K562 (cell line): ENCODE results near the gene ASIC3. TPM values are rescaled to one million over a fixed set of nuclear protein-coding genes. Genes with fewer than 3 reads are reported as not detected.
A peak's percentile ranks its signal among the peaks of the same experiment; 100 is the strongest.

ENCODE experiments used
- BDP1 ChIP-seq: IDR thresholded peaks from 3 replicates; pipeline ENCODE4 v1.6.1; 2011; ENCODE audit not compliant: insufficient read length, insufficient read depth
- CHD4 ChIP-seq: fragments of 200-600 bp; sonication (generic); IDR thresholded peaks from 3 replicates; pipeline ENCODE4 v1.6.1; 2012; ENCODE audit warnings: low read depth, mild to moderate bottlenecking, mixed read lengths, low read length, inconsistent platforms; ENCODE audit not compliant: insufficient read depth, insufficient replicate concordance, poor library complexity, severe bottlenecking
- FOXJ2 ChIP-seq: fragments of 200-800 bp; sonication (Bioruptor generic); IDR thresholded peaks from 2 replicates; pipeline ENCODE4 v1.6.1; 2016; ENCODE audit warnings: missing genetic modification characterization, missing compliant biosample characterization
- GTF2E2 ChIP-seq: fragments of 200-800 bp; sonication (Bioruptor generic); IDR thresholded peaks from 2 replicates; pipeline ENCODE4 v1.6.1; 2016; ENCODE audit warnings: missing genetic modification characterization, missing compliant biosample characterization
- HEY1 ChIP-seq: fragments of 250-450 bp; sonication (Bioruptor Pico); IDR thresholded peaks from 2 replicates; pipeline ENCODE4 v1.5.0; 2020; ENCODE audit warnings: mild to moderate bottlenecking, moderate library complexity, borderline replicate concordance
- HMGN3 ChIP-seq: IDR thresholded peaks from 2 replicates; pipeline ENCODE4 v1.6.1; 2011; ENCODE audit warnings: borderline replicate concordance, low read depth, mild to moderate bottlenecking, mixed read lengths, low read length; ENCODE audit not compliant: insufficient read length; ENCODE audit errors: extremely low read depth
- KLF13 ChIP-seq: fragments of 450-650 bp; IDR thresholded peaks from 2 replicates; pipeline ENCODE4 v1.6.1; 2016; ENCODE audit warnings: missing genetic modification characterization, low read depth, mild to moderate bottlenecking, missing compliant biosample characterization, moderate library complexity, borderline replicate concordance
- MAFF ChIP-seq: IDR thresholded peaks from 2 replicates; pipeline ENCODE4 v1.6.1; 2012; ENCODE audit warnings: low read length, improper control_type of control experiment
- POLR2A ChIP-seq: fragments of 450-650 bp; conservative IDR thresholded peaks from 2 replicates; pipeline ENCODE4 v1.6.1; 2016
- POLR2AphosphoS2 ChIP-seq: IDR thresholded peaks from 2 replicates; pipeline ENCODE4 v1.6.1; 2012; ENCODE audit warnings: low read length, improper control_type of control experiment
- PTTG1 ChIP-seq: fragments of 450-650 bp; IDR thresholded peaks from 2 replicates; pipeline ENCODE4 v1.6.1; 2016; ENCODE audit warnings: low read depth, mild to moderate bottlenecking, missing genetic modification characterization, missing compliant biosample characterization
- RBM39 ChIP-seq: fragments of 200-400 bp; formaldehyde crosslinking; optimal IDR thresholded peaks from 2 replicates; pipeline ENCODE3; 2018; ENCODE audit warnings: low read depth, low read length
- TCFL5 ChIP-seq: fragments of 250-450 bp; sonication (Bioruptor Pico); conservative IDR thresholded peaks from 2 replicates; pipeline ENCODE4 v1.6.1; 2021; ENCODE audit warnings: mild to moderate bottlenecking, moderate library complexity, matching md5 sums
- ZBTB17 ChIP-seq: fragments of 450-650 bp; formaldehyde crosslinking; IDR thresholded peaks from 2 replicates; pipeline ENCODE4 v1.4.0; 2020; ENCODE audit warnings: mild to moderate bottlenecking
- ZNF76 ChIP-seq: fragments of 250-450 bp; sonication (Bioruptor Pico); IDR thresholded peaks from 2 replicates; pipeline ENCODE4 v1.4.0; 2020; ENCODE audit warnings: mild to moderate bottlenecking, moderate library complexity, borderline replicate concordance
- polyA plus RNA-seq, 8 experiments: library from polyadenylated mRNA; depleted of rRNA in 4 of 8; stranded (reverse) in 5 of 8; unstranded in 3 of 8; fragments of >200 nt; fragmentation: Nextera tagmentation in 2 of 8; fragmentation: Illumina TruSeq in 1 of 8; extraction: Ambion mirVana in 2 of 8; extraction: Trizol in 1 of 8; gene quantifications; 2 replicates each; pipeline versions ENCODE4 v1.2.1 to v1.2.3, GENCODE V29; 2011 to 2014; ENCODE audit warnings: inconsistent platforms in 1 of 8, missing spikeins in 1 of 8
- total RNA-seq, 7 experiments: library from RNA; depleted of rRNA in 6 of 7; stranded (reverse); fragments of >200 nt in 6 of 7; fragmentation: Illumina TruSeq in 2 of 7; extraction: Trizol in 2 of 7; gene quantifications; 2 replicates each; pipeline versions ENCODE4 v1.2.1 to v1.2.3, GENCODE V29; 2011 to 2021; ENCODE audit warnings: low replicate concordance in 1 of 7
- TF ChIP-seq, protein P1 (sequence below): fragments of 250-450 bp; sonication (Bioruptor Pico); IDR thresholded peaks from 2 replicates; pipeline ENCODE4 v1.4.0; 2020; ENCODE audit warnings: mild to moderate bottlenecking, moderate library complexity
- TF ChIP-seq, protein P2 (sequence below): fragments of 200-400 bp; formaldehyde crosslinking; IDR thresholded peaks from 2 replicates; pipeline ENCODE4 v1.6.1; 2017; ENCODE audit warnings: mild to moderate bottlenecking, low read depth, low read length, moderate library complexity
- TF ChIP-seq, protein P3 (sequence below): fragments of 250-450 bp; sonication (Bioruptor Pico); IDR thresholded peaks from 2 replicates; pipeline ENCODE4 v1.5.1; 2021; ENCODE audit warnings: mild to moderate bottlenecking
- TF ChIP-seq, protein P4 (sequence below): sonication (generic); formaldehyde crosslinking; IDR thresholded peaks from 2 replicates; pipeline ENCODE4 v1.8.1; 2022; ENCODE audit warnings: missing genetic modification reagents

ASIC3 gene
- total and polyA plus RNA-seq, 9 of the 15 experiments (the other 6 are each of a cell fraction or from before 2014, with no cell fraction given): 0.11 to 5.0 (median 0.87) TPM

DNA sequence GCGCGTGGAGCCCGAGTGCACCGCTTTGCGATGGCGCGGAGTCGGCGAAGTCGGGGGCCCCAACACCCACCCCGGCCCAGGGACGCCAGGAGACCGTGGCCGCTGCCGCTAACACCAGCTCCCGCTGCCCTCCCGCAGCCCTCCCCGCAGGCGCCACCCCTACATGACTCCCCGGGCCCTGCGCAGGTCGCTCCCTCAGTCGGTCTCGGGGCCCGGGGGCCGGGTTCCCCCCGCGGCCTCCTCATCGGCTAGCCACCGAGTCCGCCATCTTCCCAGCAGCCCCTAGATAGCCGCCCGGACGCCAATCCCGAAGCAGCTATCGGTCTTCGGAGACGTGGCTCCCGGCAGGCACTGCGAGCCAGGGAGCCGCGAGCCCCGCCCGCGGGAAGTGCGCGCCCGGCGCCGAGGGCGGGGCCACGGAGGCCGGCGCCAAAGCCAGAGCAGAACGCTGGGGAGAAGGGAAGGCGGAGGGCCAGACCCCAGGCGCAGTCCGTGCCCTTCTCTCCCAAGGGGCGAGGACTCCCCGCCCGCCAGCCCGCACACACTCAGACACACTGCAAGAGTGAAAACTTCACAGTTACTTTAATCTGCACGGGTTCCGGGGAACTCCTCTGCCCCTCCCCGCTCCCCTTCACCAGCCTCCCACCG is 32.3 kb downstream of the ASIC3 start, which contains the start of gene FASTK (continued):
- TF ChIP-seq, protein P1, sequence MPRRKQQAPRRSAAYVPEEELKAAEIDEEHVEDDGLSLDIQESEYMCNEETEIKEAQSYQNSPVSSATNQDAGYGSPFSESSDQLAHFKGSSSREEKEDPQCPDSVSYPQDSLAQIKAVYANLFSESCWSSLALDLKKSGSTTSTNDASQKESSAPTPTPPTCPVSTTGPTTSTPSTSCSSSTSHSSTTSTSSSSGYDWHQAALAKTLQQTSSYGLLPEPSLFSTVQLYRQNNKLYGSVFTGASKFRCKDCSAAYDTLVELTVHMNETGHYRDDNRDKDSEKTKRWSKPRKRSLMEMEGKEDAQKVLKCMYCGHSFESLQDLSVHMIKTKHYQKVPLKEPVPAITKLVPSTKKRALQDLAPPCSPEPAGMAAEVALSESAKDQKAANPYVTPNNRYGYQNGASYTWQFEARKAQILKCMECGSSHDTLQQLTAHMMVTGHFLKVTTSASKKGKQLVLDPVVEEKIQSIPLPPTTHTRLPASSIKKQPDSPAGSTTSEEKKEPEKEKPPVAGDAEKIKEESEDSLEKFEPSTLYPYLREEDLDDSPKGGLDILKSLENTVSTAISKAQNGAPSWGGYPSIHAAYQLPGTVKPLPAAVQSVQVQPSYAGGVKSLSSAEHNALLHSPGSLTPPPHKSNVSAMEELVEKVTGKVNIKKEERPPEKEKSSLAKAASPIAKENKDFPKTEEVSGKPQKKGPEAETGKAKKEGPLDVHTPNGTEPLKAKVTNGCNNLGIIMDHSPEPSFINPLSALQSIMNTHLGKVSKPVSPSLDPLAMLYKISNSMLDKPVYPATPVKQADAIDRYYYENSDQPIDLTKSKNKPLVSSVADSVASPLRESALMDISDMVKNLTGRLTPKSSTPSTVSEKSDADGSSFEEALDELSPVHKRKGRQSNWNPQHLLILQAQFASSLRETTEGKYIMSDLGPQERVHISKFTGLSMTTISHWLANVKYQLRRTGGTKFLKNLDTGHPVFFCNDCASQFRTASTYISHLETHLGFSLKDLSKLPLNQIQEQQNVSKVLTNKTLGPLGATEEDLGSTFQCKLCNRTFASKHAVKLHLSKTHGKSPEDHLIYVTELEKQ: no peak
- TF ChIP-seq POLR2AphosphoS2 (0 out of 2 replicates have a peak, but pooled peaks have one; percentile 96), FOXJ2 (tag) (peak; percentile 15; the same call in 1 of the 2 replicates), ZNF76 (CRISPR knock-in tag) (peak; percentile 82; the same call in 1 of the 2 replicates), BDP1 (no peak), CHD4 (no peak), HEY1 (no peak), PTTG1 (tag) (no peak), POLR2A (peak; percentile 95), RBM39 (no peak), MAFF (no peak), KLF13 (tag) (no peak), GTF2E2 (tag) (peak; percentile 78), TCFL5 (CRISPR knock-in tag) (no peak), HMGN3 (peak; percentile 96), ZBTB17 (CRISPR knock-in tag) (peak; percentile 80)
- TF ChIP-seq, protein P2, sequence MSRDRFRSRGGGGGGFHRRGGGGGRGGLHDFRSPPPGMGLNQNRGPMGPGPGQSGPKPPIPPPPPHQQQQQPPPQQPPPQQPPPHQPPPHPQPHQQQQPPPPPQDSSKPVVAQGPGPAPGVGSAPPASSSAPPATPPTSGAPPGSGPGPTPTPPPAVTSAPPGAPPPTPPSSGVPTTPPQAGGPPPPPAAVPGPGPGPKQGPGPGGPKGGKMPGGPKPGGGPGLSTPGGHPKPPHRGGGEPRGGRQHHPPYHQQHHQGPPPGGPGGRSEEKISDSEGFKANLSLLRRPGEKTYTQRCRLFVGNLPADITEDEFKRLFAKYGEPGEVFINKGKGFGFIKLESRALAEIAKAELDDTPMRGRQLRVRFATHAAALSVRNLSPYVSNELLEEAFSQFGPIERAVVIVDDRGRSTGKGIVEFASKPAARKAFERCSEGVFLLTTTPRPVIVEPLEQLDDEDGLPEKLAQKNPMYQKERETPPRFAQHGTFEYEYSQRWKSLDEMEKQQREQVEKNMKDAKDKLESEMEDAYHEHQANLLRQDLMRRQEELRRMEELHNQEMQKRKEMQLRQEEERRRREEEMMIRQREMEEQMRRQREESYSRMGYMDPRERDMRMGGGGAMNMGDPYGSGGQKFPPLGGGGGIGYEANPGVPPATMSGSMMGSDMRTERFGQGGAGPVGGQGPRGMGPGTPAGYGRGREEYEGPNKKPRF: no peak
- TF ChIP-seq, protein P3, sequence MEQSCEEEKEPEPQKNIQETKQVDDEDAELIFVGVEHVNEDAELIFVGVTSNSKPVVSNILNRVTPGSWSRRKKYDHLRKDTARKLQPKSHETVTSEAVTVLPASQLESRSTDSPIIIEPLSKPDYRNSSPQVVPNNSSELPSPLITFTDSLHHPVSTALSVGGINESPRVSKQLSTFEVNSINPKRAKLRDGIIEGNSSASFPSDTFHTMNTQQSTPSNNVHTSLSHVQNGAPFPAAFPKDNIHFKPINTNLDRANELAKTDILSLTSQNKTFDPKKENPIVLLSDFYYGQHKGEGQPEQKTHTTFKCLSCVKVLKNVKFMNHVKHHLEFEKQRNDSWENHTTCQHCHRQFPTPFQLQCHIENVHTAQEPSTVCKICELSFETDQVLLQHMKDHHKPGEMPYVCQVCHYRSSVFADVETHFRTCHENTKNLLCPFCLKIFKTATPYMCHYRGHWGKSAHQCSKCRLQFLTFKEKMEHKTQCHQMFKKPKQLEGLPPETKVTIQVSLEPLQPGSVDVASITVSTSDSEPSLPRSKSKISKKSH (CRISPR knock-in tag): no peak
- TF ChIP-seq, protein P4, sequence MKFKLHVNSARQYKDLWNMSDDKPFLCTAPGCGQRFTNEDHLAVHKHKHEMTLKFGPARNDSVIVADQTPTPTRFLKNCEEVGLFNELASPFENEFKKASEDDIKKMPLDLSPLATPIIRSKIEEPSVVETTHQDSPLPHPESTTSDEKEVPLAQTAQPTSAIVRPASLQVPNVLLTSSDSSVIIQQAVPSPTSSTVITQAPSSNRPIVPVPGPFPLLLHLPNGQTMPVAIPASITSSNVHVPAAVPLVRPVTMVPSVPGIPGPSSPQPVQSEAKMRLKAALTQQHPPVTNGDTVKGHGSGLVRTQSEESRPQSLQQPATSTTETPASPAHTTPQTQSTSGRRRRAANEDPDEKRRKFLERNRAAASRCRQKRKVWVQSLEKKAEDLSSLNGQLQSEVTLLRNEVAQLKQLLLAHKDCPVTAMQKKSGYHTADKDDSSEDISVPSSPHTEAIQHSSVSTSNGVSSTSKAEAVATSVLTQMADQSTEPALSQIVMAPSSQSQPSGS: no peak; the same call in 1 of the 2 replicates
